Urothelium cell line (cell line): ENCODE data around the gene SERPINA5.

ENCODE experiments used
- DNase-seq: peaks from one replicate; pipeline ENCODE4 v3.0.0; 2011; ENCODE audit warnings: low spot score, mixed read lengths
- FAIRE-seq: peaks from 2 replicates; lab custom pipeline; 2011; peaks lifted over from hg19 to GRCh38; lab: Jason Lieb, UNC

The SERPINA5 gene

GRCh38 chr14:94581127-94581999 is at the start of gene SERPINA5:
Gene SERPINA5 (plus strand): TSS chr14:94581426. CDS start chr14:94587363, 5,937 bp downstream.
- DNase-seq = no peak
- FAIRE-seq = no peak

GRCh38 chr14:94532447-94532846 is 48.8 kb upstream of the SERPINA5 start:
- no peak for FAIRE-seq
- no peak for DNase-seq

- no peak for DNase-seq
- no peak for FAIRE-seq
Measured at GRCh38 chr14:94535506-94535905, 45.7 kb upstream of the SERPINA5 start.

- no peak for FAIRE-seq
- no peak for DNase-seq
Measured at GRCh38 chr14:94536836-94537235, 44.4 kb upstream of the SERPINA5 start.

GRCh38 chr14:94538070-94538740 is 43.0 kb upstream of the SERPINA5 start:
- DNase-seq (no peak), FAIRE-seq (no peak)

- DNase-seq (no peak), FAIRE-seq (no peak)
Measured at GRCh38 chr14:94539181-94539580, 42.0 kb upstream of the SERPINA5 start.

- DNase-seq (no peak), FAIRE-seq (no peak)
Measured at GRCh38 chr14:94540031-94540794, 41.0 kb upstream of the SERPINA5 start.

- FAIRE-seq = no peak
Measured at GRCh38 chr14:94541234-94541975, 39.8 kb upstream of the SERPINA5 start.

GRCh38 chr14:94542111-94542810 is 39.0 kb upstream of the SERPINA5 start:
- DNase-seq = peak; percentile 41
- no peak for FAIRE-seq

More at GRCh38 chr14:94541234-94541975, 39.8 kb upstream of the SERPINA5 start:
- DNase-seq = no peak

- DNase-seq (no peak), FAIRE-seq (no peak)
Measured at GRCh38 chr14:94542811-94543440, 38.3 kb upstream of the SERPINA5 start.

- FAIRE-seq = no peak
- DNase-seq = no peak
Measured at GRCh38 chr14:94543449-94544124, 37.6 kb upstream of the SERPINA5 start.

GRCh38 chr14:94544726-94545125 is 36.5 kb upstream of the SERPINA5 start:
- DNase-seq = no peak
- no peak for FAIRE-seq

- no peak for DNase-seq
- FAIRE-seq = no peak
Measured at GRCh38 chr14:94545131-94545841, 35.9 kb upstream of the SERPINA5 start.

GRCh38 chr14:94547151-94547680 is 34.0 kb upstream of the SERPINA5 start:
- FAIRE-seq (no peak), DNase-seq (no peak)

- FAIRE-seq (no peak), DNase-seq (no peak)
Measured at GRCh38 chr14:94547726-94548125, 33.5 kb upstream of the SERPINA5 start.

GRCh38 chr14:94548131-94548998 is 32.9 kb upstream of the SERPINA5 start:
- DNase-seq (no peak), FAIRE-seq (no peak)
